HG03196 (cell line): ENCODE data around the gene SLC22A31.
"Not testable (repeated sequence)": the region's sequence is repeated elsewhere in the genome, so short reads cannot be mapped to it uniquely, and the experiment has no call there.

Source experiments
- ATAC-seq: cut with Tn5 transposase; IDR thresholded peaks from one replicate; pipeline ENCODE4 v1.9.1; 2021; ENCODE audit not compliant: unreplicated experiment

Gene SLC22A31

DNA sequence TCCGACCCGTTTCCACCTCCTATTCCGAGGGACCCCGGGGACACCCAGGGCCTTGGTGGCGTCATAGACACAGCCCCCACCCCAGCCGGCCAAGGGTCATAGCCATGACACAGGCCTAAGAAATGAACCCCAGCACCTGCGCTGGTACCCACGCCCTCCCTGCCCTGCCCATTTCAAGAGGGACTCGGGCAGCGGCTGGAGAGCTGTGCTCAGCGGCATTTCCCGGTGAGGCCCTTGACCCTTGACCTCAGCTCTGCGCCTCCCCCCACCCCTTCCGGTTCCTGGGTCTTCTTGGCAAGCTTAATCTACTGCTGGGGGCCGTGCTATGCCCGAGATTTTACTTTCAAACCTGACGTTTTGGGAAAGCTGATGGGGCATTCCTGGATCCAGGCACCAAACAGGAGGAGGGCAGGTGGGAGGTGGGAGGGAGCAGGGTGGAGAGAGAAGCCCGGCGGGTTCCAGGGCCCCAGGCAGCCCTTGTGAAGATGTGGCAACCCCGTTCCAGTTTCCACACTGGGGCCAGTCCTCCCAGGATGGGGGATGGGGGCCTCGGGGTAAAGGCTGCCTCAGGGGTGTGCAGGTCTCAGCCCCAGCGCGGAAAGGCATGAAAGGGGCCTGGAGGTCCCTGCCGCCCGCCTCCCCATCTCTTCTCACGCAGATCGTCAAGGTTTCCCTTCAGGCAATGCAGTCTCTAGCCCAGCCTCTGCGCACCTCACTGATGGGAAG is at the start of gene SLC22A31:
Gene SLC22A31 (minus strand): TSS at position 414 of the 726 bp plus-strand sequence. CDS start 36 bp downstream, at position 378.
- no peak for ATAC-seq

DNA sequence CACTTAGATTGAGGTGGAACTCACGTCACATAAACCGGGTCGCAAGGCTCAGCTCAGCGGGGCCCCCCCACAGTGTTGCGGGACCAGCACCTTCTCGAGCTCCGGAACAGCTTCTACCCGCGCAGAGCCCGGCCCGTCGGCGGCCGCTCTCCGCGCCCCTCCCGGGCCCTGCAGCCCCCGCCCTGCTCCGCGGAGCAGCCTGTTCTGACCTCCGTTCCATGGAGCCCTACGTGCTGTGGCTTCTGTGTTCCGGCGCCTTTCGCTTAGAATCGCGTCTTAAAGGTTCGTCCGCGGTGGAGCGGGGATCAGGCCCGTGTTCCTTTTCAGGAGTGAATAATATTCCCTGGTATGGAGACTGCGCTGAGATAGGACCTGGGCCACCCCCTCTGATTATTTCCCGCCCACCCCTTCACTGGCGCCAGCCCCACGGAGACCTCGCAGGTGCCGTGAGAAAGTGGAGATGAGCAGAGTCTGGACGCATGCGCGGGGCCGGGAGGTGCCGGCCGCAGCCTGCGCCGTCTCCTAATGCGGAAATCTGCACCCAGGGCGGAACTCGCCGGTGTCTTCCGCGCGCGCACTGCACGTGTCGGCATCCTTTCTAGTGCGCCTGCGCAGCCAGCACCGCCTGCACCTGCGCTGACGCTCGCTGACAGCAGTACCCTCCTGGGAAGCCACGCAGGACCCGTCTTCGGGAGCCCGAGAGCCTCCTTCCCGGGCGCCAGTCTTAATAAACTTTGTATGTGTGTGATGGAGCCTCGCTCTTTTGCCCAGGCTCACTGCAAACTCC is 48.1 kb upstream of the SLC22A31 start:
- ATAC-seq, result no peak

DNA sequence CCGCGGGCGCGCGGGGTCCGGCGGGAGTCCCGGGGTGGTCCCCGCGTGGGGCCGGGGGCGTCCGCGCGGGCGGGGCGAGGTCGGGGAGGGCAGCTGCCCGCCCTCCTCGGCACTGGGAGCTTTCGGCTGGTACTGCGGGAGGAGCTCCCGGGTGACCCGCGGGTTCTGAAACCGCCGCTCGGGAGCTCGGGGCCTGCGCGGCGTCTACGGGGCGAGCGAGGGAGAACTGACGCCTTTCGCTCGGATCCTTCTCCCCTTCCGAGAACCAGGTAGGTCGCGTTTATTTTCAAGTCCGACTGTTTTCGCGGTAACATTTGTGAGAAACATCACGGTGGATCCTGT is 47.4 kb upstream of the SLC22A31 start:
- ATAC-seq, result not testable (repeated sequence)

DNA sequence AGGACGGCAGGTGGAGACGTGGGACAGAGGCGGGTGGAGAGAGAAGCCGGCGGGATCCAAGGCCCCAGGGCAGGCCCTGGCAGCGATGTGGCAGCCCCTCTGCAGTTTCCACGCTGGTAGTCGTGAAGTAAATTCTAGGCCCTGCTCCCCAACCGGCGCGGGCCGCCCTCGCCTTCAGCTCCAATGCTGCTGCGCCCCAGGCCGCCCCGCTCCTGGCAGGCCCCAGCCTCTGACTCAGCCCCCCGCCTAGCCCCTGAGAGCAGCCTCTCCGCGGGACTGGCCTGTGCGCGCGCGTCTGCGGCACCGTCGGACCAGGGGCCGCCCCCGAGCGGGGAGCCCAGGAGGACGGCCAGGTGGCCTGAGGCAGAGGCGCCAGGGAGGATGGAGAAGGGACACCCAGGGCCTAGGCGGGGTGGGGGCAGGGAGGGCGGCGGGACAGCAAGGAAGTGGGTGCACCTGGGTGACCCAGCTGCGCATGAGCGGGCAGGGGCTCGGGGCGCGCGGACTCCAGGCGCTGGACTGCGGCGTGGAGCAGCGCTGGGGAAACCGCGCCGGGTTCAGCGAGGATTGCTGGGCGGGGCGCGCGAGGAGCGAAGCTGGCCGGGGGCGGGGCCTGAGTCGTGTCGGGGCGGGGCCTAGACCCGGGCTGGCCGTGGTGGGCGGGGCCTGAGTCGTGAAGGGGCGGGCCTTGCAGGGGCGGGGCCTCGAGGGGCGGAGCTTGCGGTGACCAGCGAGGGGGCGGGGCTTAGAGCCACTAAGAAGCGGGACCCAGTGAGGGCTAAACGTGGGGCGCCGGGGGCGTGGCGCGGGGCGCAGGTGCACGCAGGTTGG is 46.8 kb upstream of the SLC22A31 start:
- peak; percentile 59 for ATAC-seq

DNA sequence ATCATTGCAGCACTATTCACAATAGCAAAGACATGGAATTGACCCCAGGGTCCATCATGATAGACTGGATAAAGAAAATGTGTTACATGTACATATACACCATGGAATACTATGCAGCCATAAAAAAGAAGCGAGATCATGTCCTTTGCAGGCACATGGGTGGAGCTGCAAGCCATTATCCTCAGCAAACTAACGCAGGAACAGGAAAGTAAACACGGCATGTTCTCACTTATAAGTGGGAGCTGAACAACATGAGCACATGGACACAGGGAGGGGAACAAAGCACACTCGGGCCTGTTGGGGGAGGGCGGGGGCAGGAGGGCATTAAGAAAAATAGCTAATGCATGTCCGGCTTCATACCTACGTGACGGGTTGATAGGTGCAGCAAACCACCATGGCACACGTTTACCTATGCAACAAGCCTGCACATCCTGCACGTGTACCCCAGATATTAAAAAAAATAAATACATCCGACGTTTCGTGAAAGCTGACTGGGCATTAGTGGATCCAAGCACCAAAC is 46.1 kb upstream of the SLC22A31 start:
- ATAC-seq, result no peak

DNA sequence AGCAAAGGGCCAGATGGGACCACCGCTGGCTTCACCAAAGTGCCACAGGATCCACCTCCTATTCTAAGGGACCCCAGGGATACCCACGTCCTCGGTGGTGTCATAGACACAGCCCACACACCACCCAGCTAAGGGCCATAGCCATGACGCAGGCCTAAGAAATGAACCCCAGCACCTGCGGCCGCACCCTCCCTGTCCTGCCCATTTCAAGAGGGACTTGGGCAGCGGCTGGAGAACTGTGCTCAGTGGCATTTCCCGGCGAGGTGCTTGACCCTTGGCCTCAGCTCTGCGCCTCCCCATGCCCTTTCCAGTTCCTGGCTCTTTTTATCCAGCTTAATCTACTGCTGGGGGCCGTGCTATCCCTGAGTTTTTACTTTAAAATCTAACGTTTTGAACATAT is 44.4 kb upstream of the SLC22A31 start:
- no peak for ATAC-seq

DNA sequence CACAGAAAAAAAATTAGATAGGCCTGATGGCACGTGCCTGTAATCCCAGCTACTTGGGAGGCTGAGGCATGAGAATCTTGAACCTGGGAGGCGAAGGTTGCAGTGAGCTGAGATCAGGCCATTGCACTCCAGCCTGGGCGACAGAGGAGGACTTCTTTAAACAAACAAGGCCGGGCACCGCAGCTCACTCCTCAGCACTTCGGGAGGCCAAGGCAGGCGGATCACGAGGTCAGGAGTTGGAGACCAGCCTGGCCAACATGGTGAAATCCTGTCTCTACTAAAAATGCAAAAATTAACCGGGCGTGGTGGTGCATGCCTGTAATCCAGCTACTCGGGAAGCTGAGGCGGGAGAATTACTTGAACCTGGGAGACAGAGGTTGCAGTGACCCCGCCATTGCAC is 43.9 kb upstream of the SLC22A31 start:
- ATAC-seq, result not testable (repeated sequence)

DNA sequence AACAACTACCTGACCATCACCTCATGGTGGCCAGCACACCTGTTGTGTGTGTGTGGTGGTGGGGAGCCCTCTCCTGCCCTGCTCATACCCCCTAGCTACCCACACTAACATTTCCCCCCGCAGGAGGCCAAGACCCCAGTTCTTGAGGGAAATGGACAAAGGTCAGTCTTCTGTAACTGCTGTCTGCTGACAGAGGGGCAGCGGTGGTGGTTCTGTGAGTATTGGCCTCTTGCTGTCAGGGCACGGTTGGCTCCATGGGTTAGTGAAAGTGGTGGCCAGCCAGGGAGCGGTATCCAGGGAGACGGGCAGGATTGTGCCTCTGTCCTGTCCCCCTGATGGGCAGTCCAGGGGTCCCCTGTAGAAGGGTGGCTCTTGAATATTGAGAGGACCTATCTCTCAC is 43.3 kb upstream of the SLC22A31 start:
- no peak for ATAC-seq

DNA sequence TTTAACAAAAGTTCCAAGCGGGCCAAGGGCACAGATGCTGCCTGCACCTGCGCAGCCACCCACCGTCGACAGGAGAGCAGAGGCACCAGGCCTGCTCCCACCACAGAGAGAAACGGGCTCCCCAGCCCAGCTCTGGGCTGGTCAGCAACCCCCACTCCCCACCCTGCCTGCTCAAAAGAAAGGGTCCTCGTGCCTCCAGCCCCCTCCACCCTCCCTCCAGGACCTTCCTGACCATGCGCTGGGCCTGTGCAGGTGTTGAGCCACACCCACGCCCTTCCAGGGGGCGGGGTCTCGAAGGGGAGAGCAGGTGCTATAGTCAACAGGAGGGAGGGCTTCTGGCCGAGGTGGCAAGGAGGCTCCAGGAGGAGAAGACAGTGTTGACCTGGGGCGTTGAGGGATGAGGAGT is 42.5 kb upstream of the SLC22A31 start:
- ATAC-seq, result no peak

DNA sequence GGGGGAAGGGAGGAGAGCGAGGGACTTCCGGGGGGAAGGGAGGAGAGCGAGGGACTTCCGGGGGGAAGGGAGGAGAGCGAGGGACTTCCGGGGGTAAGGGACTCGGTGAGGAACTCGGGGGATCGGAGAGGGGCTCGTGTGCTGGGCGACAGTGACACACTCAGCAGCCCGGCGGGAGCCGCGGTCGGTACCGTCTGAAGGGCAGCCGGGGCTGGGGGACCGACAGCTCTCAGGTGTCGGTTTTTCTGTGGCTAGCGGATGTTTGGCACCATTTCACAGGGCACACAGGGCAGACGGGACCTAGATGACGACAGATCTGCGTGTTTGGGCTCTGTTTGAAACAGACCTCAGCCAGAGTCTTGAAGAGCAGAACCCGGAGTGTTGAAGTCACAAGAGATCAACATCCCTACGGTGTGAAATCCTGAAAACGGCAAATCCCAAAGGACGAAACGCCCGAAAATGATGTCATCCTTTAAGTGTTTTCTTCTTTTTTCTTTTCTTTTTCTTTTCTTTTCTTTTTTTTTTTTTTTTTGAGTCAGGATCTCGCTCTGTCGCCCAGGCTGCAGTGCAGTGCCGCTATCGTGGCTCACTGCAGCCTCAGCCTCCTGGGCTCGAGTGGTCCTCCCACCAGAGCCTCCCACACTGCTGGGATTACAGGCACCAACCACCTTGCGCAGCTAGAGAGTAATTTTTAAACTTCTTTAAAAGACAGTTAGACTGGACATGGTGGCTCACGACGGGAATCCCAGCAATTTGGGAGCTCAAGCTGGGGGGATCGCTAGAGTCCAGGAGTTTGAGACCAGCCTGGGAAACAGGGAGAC is 41.1 kb upstream of the SLC22A31 start:
- ATAC-seq, result no peak

DNA sequence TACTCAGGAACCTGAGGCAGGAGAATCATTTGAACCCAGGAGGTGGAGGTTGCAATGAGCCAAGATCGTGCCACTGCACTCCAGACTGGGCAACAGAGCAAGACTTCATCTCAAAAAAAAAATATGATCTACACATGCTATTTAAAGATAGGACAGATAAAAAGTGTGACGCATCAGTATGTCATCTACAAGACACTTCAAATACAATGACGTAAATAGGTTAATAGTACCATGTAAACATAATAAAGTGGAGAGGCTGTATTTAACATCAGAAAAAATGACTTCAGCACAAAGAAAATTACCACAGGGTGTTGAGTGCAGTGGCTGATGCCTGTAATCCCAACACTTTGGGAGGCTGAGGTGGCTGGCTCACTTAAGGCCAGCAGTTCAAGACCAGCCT is 37.4 kb upstream of the SLC22A31 start:
- ATAC-seq, result no peak

DNA sequence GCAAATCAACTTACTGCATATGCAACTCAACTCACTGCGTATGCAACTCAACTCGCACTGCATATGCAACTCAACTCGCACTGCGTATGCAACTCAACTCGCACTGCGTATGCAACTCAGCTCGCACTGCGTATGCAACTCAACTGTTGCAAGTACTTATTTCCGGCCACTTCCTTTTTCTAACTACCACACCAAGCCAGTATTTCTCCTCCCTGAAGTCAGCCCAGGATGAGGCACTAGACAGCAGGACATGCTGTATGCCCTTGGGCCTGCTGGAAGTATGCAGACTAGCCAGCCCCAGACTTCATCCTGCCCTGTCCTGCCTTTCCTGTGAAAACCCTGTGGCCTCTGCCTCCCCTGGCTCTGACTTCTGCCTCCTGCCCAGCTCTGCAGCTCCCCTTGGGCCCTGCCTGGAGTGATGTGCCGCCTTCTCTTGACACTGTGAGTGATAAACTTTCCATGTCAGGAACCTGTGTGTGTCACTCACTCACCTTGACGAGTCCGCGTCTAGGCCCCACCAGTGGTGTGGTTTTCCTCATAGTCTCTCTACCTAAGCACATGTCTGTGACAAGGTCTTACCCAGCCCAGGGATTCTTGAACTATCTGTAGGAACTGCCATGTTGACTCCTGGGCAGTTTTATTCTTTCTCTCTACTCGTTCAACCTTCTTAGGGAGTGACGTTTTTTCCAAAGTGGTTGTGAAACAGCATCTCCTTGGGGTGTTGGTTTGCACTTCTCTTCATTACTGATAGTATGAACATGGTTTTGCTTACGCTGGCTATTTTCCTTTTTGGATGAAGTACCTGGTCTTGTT is 33.5 kb upstream of the SLC22A31 start:
- no peak for ATAC-seq

DNA sequence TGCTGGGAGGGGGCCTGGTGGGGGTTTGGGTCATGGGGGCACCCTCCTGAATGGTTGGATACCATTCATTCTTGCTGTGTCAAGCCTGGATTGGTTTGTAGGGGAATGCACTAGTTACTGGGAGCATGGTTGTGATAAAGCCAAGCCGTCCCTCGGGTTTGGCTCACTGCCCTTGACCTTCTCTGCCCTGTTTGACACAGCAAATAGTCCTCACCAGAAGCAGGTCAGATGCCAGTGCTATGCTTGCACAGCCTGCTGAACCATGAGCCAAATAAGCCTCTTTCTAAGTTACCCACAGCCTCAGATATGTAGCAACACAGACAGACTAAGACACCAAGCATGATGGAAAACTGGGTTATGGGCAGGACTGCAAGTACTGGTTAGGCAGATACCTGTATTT is 31.8 kb upstream of the SLC22A31 start:
- no peak for ATAC-seq

DNA sequence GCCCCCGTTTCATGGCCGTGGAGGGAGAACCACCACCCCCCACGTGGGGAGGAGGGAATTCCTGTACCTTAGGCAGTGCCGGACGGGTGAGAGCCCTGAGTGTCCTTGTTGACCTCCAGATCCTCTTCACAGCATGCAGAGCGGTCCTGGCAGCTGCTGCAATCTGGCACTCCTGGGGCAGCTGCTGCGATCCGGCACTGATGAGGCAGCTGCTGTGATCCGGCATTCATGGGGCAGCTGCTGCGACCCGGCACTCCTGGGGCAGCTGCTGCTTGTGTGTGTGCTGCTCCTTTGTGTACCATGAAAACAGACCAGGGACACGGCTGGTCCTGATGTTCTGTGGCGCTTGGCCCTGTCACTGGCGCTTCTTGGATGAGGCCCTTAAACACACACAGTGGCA is 29.9 kb upstream of the SLC22A31 start:
- ATAC-seq, result no peak

DNA sequence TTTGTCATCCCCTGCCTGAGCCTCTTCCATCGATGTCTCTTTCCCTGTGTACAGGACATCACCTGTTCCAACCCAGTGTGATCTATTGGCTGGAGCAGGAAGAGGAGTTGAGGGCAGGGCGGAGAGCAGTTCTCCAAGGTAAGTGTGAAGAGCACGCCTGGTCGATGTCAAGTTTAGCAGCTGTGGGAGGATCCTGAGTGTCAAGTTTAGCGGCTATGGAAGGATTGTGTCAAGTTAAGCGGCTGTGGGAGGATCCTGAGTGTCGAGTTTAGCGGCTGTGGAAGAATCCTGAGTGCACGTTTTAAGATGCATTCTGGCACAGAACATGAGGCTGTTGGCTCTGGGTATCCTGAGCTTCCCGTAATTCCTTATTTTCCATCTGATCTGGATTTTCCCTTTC is 24.3 kb upstream of the SLC22A31 start:
- no peak for ATAC-seq

DNA sequence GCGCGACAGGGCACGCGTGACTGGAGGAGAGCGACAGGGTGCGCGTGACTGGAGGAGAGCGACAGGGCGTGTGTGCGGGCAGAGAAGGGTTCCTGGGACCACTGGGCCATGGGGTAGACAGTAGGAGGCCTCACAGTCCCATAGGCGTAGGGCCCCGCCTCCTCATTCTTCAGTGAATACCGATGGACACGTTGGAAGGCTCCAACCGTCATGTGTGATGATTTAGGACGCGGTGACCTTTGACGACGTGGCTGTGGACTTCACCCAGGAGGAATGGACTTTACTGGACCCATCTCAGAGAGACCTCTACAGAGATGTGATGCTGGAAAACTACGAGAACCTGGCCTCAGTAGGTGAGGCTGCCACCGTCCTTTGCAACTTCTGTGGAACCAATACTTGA is 22.6 kb upstream of the SLC22A31 start:
- ATAC-seq, result no peak

DNA sequence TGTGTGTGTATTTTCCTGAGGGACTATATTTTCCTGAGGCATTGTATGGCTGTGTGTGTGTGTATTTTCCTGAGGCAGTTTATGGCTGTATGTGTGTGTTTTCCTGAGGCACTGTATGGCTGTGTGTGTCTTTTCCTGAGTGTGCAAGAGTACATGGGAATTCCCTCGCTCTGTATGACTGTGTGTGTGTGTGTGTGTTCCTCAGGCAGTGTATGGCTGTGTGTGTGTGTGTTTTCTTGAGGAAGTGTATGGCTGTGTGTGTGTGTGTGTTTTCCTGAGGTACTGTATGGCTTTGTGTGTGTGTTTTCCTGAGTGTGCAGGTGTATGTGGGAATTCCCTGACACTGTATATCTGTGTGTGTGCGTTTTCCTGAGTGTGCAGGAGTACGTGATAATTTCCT is 21.3 kb upstream of the SLC22A31 start:
- ATAC-seq, result no peak

DNA sequence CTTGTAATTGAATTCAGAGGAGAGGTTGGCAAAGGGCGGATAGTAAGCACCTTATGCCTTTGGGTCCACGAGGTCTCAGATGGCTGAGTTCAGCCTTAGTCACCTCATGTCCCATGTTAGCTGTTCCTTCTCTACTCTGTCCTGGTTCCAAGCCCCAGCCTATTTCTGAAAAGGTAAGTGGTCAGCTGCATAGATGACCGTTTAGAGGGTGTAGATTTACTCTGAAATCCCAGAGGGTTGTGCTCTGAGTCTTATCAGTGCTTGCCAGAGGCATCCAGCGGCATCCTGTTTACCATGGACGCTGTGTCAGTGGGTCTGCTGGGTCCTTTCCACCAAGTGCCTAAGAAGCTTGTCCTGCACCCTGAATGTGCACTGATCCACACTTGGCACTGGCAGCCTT is 19.0 kb upstream of the SLC22A31 start:
- ATAC-seq, result no peak

DNA sequence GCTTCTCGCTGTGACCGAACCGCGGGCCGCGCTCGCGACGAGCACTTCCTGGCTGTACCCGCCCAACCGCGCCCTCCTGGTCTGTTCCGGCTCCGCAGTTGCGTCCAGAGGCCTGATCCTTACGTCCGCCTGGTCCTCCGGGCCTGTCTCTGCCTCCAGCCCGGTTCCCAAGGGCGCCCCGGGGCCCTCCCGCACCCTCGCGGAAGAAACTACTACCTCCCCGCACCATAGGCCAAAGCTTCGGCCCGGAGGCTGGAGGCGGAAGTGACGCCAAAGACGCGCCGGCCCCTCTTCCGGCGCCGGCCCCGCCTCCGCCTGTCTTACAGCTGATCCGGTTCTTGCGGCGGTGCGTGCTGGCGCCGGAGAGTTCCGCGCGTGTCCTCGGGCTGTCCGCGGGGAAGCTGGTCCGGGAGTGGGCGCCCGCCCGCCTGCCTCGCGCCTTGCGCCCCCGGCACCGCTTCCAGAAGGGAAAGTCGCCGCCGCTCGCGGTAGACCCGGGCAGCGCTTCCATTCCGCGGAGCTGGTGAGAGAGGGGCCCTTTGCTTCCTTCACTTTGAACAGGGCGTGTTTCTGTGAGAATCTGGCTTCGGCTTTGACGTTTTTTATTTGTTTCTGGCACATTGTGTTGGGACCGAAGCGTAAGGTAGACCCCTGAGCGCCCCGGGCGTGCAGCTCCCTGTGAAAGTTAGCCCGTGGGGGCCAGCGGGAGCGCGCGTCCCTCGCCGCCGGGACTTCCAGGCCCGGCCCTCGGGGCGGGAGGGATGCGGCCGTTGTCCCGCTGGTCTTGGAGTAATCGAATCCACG is 17.3 kb upstream of the SLC22A31 start, which contains the start of gene ZNF778:
Gene ZNF778 (plus strand): TSS at position 316 of the 804 bp plus-strand sequence. CDS start 3,425 bp downstream, outside the sequence.
- peak; percentile 80 for ATAC-seq
